HG03097 (cell line): ENCODE measurements around the gene UGT1A10.

ENCODE experiments used
- ATAC-seq: cut with Tn5 transposase; IDR thresholded peaks from one replicate; pipeline ENCODE4 v1.9.1; 2021; ENCODE audit not compliant: unreplicated experiment, low FRiP score

UGT1A10 gene

DNA sequence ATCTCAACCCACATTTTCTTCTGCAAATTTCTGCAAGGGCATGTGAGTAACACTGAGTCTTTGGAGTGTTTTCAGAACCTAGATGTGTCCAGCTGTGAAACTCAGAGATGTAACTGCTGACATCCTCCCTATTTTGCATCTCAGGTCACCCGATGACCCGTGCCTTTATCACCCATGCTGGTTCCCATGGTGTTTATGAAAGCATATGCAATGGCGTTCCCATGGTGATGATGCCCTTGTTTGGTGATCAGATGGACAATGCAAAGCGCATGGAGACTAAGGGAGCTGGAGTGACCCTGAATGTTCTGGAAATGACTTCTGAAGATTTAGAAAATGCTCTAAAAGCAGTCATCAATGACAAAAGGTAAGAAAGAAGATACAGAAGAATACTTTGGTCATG is 131.8 kb downstream of the UGT1A10 start:
- ATAC-seq, result no peak

DNA sequence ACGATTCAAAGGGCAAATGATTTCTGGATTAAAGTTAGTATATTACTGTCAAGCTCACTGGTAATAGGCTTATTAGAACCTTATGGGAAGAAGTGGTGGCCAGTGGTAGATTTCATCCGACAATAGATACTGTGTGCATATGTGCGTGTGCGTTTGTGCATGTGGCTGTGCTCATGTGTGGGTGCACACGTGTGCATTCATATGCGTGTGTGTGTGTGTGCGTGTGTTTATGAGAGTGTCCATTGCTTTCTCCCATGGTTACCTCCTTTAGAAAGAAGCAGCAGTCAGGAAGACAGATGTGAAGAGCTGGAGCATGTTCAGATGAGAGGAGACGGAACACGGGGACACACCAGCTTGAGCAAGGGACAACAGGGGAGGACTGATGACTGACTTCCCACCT is 133.0 kb downstream of the UGT1A10 start:
- no peak for ATAC-seq

DNA sequence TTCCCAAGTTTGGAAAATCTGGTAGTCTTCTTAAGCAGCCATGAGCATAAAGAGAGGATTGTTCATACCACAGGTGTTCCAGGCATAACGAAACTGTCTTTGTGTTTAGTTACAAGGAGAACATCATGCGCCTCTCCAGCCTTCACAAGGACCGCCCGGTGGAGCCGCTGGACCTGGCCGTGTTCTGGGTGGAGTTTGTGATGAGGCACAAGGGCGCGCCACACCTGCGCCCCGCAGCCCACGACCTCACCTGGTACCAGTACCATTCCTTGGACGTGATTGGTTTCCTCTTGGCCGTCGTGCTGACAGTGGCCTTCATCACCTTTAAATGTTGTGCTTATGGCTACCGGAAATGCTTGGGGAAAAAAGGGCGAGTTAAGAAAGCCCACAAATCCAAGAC is 135.9 kb downstream of the UGT1A10 start:
- no peak for ATAC-seq

DNA sequence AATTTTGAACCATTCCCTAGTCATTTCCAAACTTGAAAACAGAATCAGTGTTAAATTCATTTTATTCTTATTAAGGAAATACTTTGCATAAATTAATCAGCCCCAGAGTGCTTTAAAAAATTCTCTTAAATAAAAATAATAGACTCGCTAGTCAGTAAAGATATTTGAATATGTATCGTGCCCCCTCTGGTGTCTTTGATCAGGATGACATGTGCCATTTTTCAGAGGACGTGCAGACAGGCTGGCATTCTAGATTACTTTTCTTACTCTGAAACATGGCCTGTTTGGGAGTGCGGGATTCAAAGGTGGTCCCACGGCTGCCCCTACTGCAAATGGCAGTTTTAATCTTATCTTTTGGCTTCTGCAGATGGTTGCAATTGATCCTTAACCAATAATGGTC is 136.3 kb downstream of the UGT1A10 start:
- ATAC-seq, result no peak

DNA sequence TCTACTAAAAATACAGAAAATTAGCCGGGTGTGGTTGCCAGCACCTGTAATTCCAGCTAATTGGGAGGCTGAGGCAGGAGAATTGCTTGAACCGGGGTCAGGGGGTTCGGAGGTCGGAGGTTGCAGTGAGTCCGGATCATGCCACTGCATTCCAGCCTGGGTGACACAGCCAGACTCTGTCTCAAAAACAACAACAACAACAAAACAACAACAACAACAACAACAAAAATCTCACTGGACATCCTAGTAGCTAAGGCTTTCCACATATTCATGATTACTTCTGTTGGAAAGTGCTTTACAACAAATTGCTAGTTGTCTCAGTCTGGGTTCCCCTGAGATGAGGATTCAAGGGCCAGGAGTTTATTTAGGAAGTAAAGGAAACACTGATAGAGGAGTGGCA is 137.6 kb downstream of the UGT1A10 start:
- no peak for ATAC-seq

DNA sequence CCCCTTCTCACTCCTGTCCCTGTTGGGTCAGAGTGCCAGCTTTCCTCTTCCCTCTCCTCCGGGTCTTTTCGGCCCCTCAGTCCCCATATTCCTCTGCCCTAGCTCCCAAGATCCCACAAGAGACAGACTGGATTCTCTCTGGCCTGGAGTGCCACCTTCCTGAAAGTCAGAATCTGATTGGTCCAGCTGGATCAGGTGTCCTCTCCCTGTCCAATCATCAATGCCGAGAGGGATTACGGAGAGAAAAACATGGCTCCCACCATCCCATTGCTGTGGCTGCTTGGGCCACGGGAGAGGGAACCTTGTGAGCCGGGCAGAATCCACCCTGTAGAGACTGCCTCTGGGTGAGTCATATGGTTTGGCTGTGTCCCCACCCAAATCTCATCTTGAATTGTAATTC is 139.2 kb downstream of the UGT1A10 start:
- ATAC-seq, result no peak

DNA sequence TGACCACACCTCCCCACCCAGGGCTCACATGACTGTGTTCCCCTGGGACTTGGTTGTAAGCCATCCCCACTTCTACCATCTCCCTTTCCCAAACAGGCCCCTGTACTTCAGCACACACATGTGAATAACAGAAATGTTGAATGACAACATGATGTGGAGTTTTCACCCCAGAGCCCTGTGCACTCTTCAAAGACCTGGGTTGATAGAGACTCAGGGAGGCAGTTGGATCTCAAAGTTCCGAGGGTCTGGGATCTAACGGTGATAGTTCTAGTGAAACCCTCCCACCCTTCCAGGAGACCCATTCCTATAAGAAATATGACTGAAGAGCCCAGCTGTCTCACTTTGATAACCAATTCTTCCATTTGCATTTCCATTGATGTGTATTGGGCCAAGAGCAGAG is 141.8 kb downstream of the UGT1A10 start, which contains the start of gene MROH2A:
MROH2A (plus strand) TSS at position 301 of the 400 bp plus-strand sequence. CDS start 1,029 bp downstream, outside the sequence.
- ATAC-seq, result no peak

DNA sequence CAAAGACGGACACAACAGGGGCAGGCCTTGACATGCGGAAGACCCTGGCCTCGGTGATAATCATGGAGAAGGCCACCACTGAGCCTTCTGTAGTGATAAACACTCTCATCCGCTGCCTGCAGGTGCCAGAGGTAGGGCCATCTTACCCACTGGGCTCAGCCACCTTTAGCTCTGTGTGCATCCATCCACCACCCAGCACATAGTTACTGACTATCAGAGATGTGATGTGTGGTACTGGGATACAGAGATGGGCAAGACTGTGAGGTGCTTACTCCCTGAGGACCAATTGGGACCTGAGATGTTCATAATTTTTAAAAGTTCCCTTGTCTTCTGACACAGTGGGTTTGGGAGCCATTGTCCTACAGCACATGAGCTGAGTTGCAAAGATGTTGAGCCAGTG is 143.5 kb downstream of the UGT1A10 start:
- no peak for ATAC-seq

DNA sequence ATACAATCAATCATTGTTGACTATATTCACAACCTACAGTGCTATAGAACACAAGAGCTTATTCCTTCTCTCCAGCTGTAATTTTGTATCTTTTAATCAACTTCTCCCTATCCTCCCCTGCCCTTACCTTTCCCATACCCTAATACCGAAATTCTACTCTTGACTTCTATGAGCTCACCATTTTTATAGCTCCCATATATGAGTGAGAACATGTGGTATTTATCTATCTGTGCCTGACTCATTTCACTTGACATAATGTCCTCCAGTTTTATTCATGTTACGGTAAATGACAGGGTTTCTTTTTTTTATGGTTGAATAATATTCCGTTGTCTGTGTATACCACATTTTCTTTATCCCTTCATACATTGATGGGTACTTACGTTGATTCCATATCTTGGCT is 144.5 kb downstream of the UGT1A10 start:
- no peak for ATAC-seq

DNA sequence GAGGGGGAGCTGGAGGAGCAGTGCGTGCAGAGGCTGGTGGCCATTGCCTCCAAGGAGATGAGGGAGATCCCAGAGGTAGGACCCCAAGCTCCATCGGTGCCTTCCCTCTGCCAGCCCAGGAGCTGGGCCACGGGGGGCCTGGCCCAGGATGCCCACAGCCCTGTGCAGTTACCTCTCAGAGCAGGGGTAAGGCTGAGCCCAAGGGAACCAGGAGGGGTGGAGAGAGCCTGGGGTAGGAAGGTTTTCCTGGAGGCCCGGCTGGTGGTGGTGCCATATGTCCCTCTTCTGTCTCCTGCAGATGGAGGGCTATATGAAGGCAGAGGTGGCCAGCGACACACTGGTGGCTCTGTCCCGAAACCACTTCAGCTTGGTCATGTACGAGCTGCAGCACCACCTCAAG is 153.3 kb downstream of the UGT1A10 start:
- no peak for ATAC-seq

DNA sequence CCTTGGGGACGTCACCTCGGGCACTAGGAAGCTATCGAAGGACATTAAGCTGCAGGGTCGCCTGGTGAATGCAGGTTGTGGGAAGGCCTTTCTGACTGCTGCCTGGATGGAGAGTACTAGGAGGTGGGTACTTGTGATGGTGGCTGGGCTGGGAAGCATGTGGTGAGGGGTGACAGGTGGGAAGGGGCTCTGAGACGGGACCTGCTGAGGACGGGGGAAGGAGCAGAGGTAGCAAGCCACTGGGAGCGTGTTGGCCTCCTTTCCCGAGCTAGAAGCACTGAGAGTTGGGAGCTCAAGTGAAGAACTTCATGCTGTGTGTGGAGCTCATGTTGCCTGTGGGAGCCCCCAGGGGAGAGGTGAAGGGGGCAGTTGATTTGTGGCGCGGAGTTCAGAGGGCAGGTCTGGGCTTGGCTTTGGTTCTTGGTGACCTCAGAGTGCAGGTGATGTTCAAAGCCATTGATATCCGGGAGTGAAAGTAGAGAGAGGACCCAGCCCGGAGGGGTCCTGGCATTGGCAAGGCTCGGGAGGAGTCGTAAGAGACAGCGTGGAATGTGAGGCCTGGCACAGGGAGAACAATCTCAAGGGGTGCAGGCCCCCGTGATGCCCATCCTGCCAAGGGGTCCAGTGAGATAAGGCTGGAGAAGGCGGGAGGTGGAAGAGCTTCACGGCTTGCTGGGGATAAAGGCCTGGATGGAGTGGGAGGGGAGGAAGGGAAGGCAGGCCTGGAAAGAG is 155.1 kb downstream of the UGT1A10 start:
- no peak for ATAC-seq

DNA sequence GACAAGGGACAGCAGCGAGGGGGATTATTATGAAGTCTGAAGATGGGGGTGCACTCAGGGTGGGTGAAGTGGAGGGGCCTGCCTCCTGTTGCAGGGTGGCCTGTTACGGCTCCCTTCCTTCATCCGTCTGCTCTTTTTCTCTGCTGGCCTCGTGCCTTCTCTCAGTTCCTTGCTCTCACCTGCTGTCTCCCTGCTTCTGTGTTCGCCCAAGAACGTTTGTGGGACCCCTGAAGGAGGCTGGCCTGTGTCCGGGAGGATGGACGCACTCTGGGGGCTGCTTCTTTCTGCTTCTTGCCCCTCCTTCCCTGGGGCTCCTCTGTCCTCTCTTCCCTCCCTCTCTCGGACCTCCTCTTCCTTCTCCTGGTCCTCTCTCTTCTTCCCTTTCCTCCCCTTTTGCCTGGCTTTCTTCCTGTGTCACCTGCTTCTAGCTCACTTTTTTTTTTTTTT is 155.7 kb downstream of the UGT1A10 start:
- no peak for ATAC-seq

DNA sequence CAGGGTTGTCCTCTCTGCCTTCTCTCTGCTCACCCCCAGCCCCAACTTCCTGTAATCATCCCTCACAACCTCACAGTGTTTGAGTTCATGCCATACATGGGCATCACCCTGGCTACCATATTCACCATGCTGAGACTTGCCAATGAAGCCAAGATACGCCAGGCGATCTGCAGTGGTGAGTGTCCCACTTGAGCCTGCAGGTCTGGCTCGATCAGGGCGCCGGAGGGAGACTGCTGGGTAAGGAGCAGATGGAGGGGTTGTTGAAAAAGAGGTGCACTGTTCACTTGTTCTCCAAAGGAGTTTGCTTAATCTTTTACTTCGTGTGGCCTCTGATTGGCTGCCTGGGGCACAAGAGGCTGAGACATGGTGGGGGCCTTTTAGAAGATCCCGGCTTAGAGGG is 156.5 kb downstream of the UGT1A10 start:
- no peak for ATAC-seq

DNA sequence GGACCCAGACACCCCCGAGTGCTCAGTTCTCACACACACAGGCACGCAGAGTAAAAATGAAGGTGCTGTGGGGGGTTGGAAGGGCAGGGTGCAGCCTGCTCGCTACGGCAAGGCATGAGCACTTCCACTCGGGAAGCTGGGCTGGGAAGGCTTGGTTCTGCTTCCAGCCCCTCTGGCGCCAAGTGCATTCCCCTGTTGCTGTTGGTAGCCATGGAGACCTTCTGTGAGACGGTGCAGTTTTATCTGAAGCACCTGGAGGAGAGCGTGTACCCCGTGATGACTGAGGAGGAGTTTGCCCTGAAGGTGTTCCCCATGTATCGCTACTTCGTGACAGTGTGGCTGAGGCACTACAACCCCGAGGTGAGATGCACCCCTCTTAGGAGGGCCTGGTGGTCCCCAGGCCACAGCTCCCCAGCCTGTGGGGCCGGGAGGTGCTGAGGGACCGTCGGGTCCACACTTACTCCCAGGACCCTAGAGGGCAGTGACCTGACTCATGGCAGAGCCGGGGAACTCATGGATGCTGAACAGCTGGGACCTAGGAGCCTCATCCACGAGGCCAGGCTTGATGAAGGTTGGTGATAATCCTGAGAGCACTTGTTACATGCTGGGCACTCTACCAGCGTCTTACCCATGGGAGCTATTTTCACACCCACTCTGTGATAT is 157.3 kb downstream of the UGT1A10 start:
- no peak for ATAC-seq

DNA sequence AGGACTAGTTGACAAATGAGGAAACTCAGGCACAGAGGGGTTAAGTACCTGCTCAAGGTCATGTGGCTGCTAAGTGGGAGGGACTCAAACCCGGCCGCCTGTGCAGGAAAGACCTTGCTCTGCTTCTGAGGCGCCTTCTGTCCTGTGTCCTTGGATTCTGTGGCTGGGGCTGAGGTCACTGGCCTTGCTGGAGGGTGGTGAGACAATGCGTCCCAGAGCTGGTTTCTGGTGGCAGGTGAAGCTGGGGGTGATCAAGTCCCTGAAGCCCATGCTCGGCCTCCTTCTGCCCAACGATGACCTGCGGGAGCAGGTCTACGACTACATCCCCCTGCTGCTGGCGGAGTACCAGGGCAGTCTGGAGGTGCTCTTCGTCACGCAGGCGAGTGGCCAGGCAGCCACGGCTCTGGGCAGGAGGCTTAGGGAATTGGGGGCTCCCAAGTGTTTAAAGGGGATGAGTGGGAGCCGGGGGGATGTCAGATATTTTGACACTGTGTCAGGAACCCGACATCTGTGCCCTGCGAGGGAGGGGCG is 157.9 kb downstream of the UGT1A10 start:
- ATAC-seq, result no peak

DNA sequence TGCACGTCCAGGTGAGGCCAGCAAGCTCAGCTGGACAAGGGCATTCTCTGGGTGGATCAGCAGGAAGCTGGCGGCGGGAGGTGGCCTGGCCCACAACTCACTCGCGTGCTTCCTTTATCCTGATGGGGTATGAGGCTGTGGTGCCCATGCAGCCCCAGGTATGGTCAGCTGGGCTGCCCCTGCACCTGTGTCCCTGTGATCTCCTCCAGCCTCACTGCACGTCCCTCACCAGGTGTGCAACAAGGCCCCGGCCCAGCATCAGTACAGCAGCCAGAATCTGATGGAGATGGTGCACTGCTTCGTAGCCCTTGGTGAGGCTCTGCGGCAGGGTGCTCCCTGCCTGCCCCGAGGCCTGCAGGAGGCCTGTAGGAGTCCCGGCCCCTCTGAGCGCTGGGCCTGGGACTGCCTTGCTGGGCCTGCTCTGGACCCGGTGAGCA is 159.5 kb downstream of the UGT1A10 start:
- no peak for ATAC-seq

DNA sequence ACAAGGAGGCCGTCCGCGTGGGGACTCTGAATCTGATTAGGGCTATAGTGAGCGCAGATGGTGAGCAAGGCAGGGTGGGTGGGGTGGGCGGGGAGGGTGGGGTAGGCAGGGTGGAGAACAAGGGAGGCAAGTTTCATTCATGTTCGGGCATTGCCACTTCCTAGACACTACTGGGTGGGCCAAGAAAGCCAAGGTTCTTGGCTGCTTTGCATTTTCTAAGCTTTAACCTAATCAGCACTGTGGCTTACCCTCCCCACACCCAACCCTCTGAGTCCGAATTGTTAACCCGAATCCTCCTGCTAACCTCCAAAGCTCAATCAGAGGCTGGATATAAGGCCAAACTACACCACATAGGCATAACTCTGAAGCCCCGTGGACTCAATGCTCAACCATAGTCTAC is 160.0 kb downstream of the UGT1A10 start:
- no peak for ATAC-seq

DNA sequence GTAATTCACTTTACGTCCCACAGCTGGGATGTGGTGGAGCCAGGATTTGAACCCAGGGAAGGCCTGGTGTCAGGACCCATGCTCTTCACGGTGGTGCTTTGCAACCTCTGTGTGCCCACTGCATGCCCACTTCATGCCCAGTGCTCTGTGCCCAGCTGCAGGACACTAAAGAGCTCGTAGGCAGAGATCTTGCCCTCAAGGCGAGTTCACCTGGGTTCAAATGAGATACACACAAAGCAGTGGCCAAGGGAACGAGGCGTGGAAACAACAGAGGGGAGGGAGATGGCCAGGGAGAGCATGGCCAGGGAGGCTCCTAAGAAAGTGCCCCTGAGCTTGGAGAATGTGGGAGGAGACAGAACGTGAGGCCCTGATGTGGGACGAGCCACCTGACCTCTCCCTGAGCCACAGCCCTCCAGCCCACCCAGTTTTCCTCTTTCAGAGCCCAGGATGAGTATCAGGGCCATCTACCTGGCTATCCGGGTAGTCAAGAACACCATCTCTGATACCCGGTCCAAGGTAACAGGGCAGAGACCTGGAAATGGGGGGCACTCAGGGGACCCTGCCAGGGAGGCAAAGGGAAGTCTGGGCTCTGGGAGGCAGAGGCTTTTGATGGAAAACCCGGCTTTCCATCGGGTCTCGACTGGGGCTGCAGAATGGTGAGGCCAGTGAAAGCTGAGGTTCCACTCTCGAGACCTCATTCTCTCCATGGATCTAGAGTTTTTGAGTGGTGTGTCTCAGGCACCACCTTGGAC is 162.3 kb downstream of the UGT1A10 start:
- no peak for ATAC-seq

DNA sequence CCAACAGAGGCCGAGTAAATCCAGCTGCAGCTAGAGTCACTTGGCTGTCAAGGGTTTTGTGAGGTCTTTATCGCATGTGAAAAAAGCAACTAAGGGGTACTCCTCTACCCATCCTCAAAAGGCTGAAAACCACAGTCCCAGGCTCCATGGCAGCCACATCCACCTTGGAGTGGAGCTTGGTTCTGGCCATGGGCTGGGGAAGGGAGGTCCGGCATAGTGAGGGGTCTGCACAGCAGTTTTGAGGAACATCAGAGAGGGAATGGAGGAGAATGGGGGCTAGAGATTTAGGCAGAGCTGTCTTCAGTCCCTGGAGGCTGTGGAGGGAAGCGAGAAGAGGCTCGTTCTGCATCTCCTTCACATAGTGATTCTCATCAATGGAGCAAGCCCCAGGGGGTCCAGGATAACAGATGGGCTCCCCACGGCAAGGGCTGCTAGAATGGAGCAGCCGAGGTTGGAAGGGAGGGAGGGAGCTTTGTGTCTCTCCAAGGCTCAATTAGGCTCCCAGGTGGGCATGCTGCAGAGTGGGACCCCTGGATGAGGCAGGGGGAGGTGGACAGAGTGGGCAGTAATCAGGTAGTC is 162.9 kb downstream of the UGT1A10 start:
- no peak for ATAC-seq

DNA sequence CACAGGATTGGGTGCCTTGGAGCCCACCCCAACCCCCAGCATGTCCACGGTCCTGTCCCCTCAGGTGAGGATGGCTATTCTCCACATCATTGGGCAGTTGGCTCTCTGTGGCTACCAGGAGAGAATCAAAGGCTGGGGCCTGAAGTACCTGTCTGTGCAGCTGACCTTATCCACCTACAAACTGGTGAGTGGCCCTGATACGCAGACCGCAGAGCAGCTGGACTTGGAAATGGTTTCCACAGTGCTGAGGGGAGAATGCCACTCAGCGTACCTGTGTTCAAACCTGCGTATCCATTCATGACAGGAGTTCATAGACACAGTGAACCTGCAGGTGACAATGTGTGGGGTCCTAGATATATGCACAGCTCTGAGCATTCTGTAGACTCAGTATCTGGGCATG is 163.5 kb downstream of the UGT1A10 start:
- ATAC-seq, result no peak

DNA sequence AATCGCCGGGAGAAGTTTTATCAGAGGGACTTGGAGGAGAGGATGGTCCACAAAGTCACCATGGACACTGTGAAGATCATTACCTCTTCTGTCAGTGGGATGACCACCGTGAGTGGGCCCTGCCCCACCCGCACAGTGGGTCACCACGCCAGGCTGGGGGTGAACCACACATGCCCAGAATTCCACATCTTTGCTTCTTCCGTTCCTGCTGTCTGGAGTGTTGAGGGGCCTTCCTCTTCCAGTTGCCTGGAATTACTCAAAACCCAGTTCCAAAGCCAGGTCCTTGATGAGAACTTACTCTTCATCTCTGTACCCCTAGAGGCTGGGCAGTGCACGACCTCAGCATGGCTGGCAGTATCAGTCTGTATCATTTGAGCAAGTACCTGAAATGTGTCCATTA is 164.0 kb downstream of the UGT1A10 start:
- ATAC-seq, result no peak
